ENCODE data around the gene AGTR1.
"Not testable (repeated sequence)": the region's sequence is repeated elsewhere in the genome, so short reads cannot be mapped to it uniquely, and the experiment has no call there.

The AGTR1 gene

DNA sequence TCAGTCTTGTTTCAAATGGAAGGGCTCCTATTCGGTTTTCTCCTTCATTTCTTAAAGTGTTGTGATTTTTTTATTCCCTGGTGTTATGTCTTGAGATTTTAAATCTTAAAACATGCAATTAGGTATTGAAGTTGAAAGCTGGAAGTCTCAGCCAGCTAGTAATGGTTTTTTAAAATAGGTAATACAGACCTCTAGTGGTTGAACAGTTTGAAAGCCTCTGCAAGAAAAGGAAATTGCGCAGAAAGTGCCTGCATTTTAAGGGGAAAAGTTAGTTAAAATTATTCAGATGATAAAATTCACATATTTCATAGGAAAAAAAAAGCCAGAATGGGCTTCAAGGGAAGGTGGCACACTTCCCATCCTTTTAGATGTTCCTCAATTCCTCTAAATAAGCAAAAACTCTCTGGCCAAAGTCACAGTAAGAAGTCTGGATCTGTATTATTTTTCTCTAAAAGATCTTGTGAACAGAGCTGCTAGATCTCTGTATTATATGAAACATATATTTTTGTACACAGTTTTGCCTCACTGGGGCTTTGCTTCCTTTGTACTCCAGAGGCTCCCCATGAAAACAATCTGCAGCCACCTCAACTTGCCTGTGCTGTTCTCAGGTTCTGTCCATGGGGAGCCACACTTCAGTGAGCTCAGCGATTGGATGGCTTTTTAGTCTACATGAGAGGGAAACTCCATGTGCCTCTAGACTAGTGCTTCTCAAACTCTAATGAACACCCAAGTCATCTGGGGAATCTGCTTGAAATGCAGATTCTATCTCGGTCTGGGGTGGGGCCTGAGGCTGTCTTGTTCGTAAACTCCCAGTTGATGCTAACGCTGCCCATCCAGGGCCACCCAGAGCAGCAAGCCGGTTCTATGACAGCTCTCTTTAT, 21.5 kb downstream of the AGTR1 start:
- no peak for DNase-seq

GRCh38 chr3:148720873-148721272, 23.2 kb downstream of the AGTR1 start:
- no peak for DNase-seq

GRCh38 chr3:148723631-148724030, 25.9 kb downstream of the AGTR1 start:
- no peak for DNase-seq

- no peak for DNase-seq
Measured at GRCh38 chr3:148727231-148727630, 29.5 kb downstream of the AGTR1 start.

GRCh38 chr3:148728753-148729152, 31.1 kb downstream of the AGTR1 start:
- DNase-seq = no peak

- DNase-seq = no peak
Measured at GRCh38 chr3:148729476-148730055, 31.9 kb downstream of the AGTR1 start.

DNA sequence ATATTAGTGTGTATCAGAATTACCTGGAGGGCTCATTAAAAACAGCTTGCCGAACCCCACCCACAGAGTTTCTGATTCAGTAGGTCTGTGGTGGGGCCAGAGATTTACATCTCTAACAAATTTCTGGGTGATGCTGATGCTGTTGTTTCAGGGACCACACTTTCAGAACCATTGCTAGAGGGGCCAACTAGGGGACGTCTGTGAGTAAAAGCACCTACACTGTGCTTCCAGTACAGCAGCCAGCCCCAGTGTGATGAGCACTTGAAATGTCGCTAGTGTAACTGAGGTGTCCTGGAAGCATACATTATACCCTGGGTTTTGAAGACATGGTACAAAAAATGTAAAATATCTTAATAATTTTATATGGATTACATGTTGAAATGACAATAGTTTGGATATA, 33.0 kb downstream of the AGTR1 start:
- DNase-seq = no peak

DNA sequence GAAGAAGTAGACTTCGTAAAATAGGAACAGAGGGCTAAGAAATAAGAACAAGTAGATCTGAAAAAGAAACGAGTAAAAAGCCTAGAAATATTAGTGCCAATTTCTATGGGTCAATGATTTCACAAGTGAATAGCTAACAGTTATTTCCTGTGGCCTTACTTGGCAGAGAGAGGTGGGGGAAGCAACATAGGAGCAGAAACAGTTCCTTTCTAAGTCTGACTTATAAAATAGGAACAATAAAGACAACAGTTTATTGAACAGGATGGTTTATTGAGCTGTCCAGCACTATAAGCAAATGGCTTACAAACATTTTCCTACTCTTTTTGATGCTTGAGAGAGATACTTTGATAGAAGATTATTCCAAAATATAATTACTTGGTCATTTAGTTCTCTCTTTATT, 37.9 kb downstream of the AGTR1 start:
- DNase-seq = no peak

DNA sequence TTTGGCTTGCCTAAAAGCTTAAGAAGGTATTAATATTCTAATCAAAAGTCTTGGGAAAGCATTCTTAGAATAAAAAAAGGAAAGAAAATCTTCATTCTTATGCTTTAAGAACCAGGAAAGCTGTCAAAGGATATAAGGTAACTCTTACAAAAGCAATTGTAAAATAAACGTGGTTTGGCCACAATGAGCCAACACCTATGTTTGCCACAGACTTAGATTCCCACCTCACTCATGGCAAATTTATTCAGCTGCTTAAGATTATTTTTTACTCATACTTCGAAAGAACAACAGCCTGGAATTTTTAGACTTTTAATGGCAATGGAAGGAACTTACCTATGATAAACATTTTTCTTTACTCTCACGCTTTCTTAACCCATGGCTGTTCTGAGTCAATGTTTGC, 38.4 kb downstream of the AGTR1 start:
- no peak for DNase-seq

DNA sequence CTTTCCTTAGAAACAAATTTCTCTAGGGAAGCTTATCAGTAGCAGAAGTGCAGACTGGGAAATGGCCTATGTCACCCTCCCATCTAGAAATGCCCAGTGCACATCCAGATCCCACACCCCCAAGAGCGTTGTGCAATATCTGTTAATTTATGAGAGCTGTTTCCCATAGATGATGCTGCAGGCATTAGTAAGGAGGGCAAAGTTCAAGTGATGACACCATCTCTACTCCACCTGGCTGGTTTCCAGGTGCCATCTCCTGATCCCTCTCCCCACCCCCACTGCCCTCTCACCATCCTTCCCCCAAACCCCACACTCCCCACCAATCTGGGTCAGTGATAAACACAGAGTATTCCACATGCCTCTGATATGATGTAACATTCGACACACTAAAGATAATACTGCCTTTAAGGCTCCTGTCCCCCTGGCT, 39.4 kb downstream of the AGTR1 start:
- DNase-seq = no peak

GRCh38 chr3:148739720-148740119, 42.0 kb downstream of the AGTR1 start:
- no peak for DNase-seq

DNA sequence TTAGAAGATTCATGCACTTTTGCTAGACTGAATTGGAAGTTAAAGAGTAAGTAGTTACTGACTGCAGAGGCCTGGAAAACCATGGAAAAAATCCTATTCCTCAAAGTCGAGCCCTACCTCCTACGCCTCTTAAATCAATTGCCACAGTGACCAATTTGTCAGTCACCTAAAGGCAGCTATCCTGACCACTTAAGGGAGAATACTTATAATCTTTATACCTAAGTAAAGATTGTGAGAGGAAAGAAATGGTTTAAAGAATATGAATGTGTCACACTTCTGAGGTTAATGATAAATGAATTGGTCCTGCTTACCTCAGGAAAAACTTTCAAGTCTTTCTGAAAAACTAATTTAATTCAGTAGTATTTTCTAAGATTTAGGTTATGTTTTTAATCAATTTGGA, 42.6 kb downstream of the AGTR1 start:
- DNase-seq = no peak

DNA sequence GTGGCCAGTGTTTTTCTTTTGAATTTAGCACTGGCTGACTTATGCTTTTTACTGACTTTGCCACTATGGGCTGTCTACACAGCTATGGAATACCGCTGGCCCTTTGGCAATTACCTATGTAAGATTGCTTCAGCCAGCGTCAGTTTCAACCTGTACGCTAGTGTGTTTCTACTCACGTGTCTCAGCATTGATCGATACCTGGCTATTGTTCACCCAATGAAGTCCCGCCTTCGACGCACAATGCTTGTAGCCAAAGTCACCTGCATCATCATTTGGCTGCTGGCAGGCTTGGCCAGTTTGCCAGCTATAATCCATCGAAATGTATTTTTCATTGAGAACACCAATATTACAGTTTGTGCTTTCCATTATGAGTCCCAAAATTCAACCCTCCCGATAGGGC, 43.5 kb downstream of the AGTR1 start:
- no peak for DNase-seq

DNA sequence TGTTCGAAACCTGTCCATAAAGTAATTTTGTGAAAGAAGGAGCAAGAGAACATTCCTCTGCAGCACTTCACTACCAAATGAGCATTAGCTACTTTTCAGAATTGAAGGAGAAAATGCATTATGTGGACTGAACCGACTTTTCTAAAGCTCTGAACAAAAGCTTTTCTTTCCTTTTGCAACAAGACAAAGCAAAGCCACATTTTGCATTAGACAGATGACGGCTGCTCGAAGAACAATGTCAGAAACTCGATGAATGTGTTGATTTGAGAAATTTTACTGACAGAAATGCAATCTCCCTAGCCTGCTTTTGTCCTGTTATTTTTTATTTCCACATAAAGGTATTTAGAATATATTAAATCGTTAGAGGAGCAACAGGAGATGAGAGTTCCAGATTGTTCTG, 44.4 kb downstream of the AGTR1 start:
- no peak for DNase-seq

DNA sequence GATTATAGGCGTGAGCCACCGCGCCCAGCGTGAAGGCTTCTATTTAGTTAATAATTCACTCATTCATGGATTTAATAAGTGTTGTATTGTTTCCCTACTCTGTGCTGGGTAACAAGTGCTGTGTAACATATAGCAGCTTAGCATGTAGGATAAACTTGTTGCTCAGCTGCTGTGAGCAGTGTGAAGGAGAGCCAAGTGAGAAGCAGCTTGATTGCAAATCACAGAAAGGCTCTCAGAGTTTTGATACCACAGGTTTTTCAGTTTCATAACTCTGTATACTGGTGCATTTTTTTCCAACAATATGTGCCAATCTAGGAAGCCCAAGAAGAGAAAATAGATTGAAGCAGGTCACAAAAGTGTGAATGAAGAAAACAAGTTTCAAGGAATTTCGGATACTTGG, 48.4 kb downstream of the AGTR1 start:
- DNase-seq = no peak

- DNase-seq = no peak
Measured at GRCh38 chr3:148748283-148748682, 50.6 kb downstream of the AGTR1 start.

DNA sequence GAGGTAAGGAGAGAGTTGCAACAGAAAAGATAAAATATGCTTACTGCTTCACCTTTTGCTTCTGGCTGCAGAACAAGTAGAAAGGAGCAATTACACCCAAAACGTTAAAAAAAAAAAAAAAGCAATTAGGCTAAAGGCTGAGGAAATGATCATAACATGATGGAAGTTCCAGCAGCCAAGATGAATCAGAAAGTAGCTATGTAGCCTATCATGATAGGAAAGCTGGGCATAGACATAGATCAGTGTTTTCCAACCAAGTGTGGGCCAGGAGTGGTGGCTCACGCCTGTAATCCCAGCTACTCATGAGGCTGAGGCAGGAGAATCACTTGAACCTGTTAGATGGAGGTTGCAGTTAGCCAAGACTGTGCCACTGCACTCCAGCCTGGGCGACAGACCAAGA, 52.6 kb downstream of the AGTR1 start:
- no peak for DNase-seq

- no peak for DNase-seq
Measured at GRCh38 chr3:148751461-148751860, 53.8 kb downstream of the AGTR1 start.

GRCh38 chr3:148753385-148753784, 55.7 kb downstream of the AGTR1 start:
- DNase-seq = not testable (repeated sequence)

DNA sequence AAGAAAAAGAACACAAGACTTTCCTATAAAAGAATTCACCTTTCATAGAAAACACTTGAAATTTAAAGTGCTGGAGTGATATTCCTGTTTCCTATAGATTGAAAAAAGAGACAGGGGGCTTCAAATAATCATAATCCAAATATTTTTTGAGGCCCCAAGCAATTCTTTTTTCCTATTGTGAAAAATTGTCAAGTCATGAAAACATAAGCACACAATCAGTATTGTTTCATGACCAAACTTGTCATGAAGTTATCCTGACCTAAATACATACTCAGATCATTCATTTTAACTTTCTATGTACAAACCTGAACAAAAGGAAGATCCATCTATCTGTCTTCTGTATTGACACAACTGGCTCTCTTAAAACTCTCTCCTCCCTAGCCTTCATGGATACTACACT, 57.9 kb downstream of the AGTR1 start:
- no peak for DNase-seq

DNA sequence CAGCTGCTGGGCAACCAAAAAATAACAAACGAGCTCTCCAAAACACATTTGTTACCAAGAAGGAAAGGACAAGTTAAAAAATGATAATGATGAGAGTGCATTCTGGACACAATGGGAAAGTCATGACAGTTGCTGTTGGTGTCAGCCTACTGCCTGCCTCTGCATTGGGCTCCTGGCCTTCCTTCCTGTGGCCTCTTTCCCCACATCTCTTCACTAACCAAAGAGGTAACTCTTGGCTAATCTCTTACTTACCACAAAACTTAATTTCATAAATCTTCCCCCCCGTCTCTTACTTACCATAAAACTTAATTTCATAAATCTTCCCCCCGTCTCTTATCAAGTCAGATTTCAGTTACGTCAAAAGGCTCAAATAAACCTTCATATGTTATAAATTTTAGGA, 58.6 kb downstream of the AGTR1 start:
- DNase-seq = no peak

GRCh38 chr3:148757238-148758215, 59.8 kb downstream of the AGTR1 start:
- DNase-seq = no peak

- no peak for DNase-seq
Measured at GRCh38 chr3:148758303-148758884, 60.7 kb downstream of the AGTR1 start.
